ENCODE results near the gene STPG3.

STPG3 gene

DNA sequence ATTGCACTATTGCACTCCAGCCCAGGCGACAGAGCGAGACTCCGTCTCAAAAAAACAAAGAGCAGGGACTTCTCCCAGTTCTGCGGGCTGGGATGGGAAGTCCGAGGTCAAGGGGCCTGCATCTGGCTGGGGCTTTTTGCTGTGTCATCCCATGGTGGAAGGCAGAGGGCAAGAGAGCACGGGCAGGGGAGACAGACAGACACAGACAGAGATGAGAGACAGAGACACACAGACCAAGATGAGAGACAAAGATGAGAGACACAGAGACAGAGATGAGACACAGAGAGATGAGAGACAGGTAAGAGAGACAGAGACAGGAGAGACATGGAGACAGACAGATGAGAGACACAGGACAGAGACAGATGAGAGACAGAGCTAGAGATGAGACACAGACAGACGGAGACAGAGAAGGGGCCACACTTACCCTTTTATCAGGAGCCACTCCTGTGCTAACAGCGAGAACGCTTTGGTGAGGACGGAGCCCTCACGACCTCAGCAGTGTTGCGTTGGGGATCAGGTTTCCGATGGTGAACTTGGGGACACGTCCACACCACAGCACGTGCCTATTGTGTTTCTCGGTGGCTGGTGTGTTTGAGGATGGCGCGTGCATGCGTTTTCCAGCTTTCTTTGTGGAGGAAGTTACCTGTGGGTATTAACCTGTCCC is 17.6 kb downstream of the STPG3 start:
- DNase-seq (ENCODE audit: insufficient read length, low spot score) (no peak), FAIRE-seq (no peak)
- no peak for TF ChIP-seq CTCF (IDR thresholded peaks at IDR 0.05; ENCODE audit: insufficient read depth, missing control alignments)

- no peak for DNase-seq (ENCODE audit: insufficient read length, low spot score)
- FAIRE-seq = no peak
- no peak for TF ChIP-seq CTCF (IDR thresholded peaks at IDR 0.05; ENCODE audit: insufficient read depth, missing control alignments)
Observed at GRCh38 chr9:137269231-137269772, 18.2 kb downstream of the STPG3 start.

DNA sequence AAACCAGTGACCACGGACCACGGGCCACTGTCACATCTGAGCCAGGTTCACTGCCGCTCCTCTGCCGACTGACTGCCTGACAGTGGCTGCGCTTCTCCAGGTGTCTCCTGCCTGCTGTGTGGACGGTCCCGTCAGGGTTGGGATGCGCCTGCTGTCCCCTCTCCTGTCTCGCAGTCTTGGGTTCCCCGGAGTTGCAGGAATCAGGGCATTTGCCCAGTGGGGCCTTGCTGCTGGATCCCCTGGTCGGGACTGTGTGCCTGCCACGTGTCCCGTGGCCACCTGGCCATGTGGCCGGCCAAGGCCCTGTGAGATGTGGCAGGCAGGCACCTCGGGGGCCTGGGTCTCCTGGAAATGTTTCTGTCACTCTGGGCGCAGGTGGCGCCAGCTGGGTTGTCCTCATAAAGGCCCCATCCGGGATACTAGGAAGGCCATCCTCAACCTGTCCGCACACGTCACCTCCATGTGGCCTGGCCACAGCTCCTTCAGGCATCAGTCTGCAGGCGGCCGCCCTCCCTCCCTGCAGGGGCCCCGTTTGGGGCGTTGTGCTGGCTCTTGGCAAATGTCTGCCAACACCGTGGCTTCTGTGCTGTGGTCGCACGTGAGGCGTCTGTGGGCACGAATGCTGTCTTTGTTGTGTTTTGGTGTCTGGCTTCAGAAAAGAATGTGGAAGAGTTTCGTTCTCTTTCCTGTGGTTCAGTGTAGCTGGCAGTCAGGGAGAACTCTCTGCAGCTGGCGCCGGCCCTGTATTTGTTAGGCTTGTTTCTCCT is 20.0 kb downstream of the STPG3 start:
- FAIRE-seq (no peak), DNase-seq (ENCODE audit: insufficient read length, low spot score) (no peak)
- no peak for TF ChIP-seq CTCF (IDR thresholded peaks at IDR 0.05; ENCODE audit: insufficient read depth, missing control alignments)

DNA sequence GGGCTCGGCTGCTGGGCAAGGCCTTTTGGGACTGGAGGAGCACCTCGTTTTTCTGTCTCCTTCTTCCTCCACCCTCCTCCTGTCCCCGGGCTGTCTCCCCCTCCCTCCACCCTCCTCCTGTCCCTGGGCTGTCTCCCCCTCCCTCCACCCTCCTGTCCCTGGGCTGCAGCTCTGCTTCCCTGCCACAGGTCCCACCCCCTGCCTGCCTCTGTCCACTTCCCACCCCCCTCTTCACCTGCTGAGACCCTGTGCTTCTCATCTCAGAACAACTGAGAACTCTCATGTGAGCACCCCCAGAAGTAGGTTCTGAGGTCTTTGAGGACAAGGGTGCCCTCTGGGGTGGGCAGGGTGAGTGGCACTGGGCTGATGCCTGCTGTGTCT is 20.6 kb downstream of the STPG3 start:
- TF ChIP-seq CTCF (IDR thresholded peaks at IDR 0.05; ENCODE audit: insufficient read depth, missing control alignments) = no peak
- no peak for FAIRE-seq
- DNase-seq (ENCODE audit: insufficient read length, low spot score) = no peak

DNA sequence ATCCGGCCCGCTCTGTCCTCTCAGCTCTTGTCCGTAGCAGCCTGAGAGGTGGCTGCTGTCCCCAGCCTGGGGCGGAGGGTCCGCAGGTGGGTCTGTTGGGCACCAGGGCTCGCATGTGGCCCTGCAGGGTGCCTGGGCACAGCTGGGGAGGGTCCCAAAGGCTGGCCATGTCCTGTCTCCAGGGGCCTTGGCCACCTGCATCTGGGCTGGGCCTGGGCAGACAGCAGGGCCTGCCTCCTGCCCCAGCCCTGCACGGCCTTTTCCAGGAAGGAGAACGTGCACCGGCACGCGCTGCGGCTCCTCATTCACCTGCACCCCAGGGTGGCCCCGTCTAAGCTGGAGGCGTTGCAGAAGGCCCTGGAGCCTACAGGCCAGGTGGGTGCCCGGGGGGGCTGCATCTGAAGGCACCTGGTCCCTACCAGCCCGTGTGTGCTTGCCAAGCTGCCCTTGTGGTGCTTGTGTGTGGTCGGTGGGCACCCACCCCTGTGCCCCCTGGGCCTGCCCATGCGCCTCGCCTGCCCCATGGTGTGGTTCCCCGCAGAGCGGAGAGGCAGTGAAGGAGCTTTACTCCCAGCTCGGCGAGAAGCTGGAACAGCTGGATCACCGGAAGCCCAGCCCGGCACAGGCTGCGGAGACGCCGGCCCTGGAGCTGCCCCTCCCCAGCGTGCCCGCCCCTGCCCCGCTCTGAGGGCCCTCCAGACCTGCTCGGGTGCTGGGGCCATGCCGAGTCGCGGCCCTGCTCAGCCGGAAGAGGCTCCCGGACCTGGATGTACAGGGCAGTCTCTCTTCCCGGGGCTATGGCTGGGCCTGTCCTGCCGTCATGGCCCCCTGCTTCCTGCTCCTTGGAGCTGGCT is 21.4 kb downstream of the STPG3 start:
- no peak for DNase-seq (ENCODE audit: insufficient read length, low spot score)
- no peak for TF ChIP-seq CTCF (IDR thresholded peaks at IDR 0.05; ENCODE audit: insufficient read depth, missing control alignments)

DNA sequence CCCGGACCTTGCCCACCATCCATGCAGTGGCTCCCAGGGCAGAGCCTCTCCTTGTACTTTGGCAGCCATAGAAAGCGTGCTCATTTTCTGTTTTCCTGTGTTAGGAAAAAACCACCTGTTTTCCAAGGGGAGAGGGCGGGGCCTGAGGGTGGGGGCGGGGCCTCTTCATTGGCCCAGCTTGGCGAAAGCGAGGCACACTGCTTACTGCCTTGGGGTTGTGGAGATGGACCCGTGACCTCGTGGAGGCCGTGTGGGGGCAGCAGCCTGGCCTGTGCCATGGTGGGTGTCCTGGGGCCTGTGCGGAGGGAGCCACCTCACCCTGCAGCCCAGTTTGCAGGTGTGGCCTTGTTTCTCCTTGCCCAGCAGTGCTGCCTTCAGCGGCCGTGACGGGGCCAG is 22.0 kb downstream of the STPG3 start:
- FAIRE-seq (no peak), DNase-seq (ENCODE audit: insufficient read length, low spot score) (no peak)
- no peak for TF ChIP-seq CTCF (IDR thresholded peaks at IDR 0.05; ENCODE audit: insufficient read depth, missing control alignments)

More for the DNA sequence above, 21.4 kb downstream of the STPG3 start:
- no peak for FAIRE-seq
